HCT116 (cell line): ENCODE measurements around the gene ZDHHC14. TPM values are rescaled to one million over a fixed set of nuclear protein-coding genes. Genes with fewer than 3 reads are reported as not detected.
"Not testable (repeated sequence)": the region's sequence is repeated elsewhere in the genome, so short reads cannot be mapped to it uniquely, and the experiment has no call there.

ENCODE experiments used
- ATAC-seq: fragments of 200-7000 bp; cut with Tn5 transposase; 2 replicates; pipeline ENCODE4 v1.9.1; 2020; ENCODE audit warnings: mild to moderate bottlenecking, moderate library complexity
- BruUV-seq: library from RNA; stranded (reverse); fragments of 400-500 nt; replicated peaks from 2 replicates; lab custom pipeline; 2021; lab: Mats Ljungman, UMichigan
- CTCF ChIA-PET: fragments of 300-600 bp; sonication (Branson Sonifier 250); formaldehyde crosslinking; loops from one replicate; lab custom pipeline; 2021; ENCODE audit warnings: antibody characterized with exemption; lab: Charles Lee
- POLR2A ChIA-PET: fragments of 300-600, 350-600 bp; sonication (Branson Sonifier 250); formaldehyde crosslinking; loops from one replicate; lab custom pipeline; 2021; ENCODE audit warnings: antibody characterized with exemption; lab: Charles Lee
- RAD21 ChIA-PET, 2 experiments: fragments of 300-600 bp; sonication (Branson Sonifier 250); formaldehyde crosslinking; loops; one replicate each; lab custom pipeline; 2023; ENCODE audit warnings: low total read pairs in 2 of 2; ENCODE audit not compliant: uncharacterized antibody in 2 of 2, unreplicated experiment in 2 of 2, low non-redundant PET in 1 of 2; lab: Charles Lee
- DNase-seq: peaks from one replicate; pipeline ENCODE4 v3.0.0-alpha.2; 2010; ENCODE audit warnings: low read depth, low spot score
- H2AFZ ChIP-seq: fragments of 200-600 bp; shearing (Covaris generic), sonication (generic); 2 replicates; pipeline ENCODE4 v1.6.1; 2017; ENCODE audit warnings: low read depth, mixed run types, mixed read lengths, antibody characterized with exemption, low read length; ENCODE audit not compliant: poor library complexity, severe bottlenecking
- H3K27ac ChIP-seq: 2 replicates; pipeline ENCODE4 v1.5.1; 2012; ENCODE audit warnings: low read depth, low read length
- H3K27me3 ChIP-seq: fragments of 200-600 bp; sonication (generic); 2 replicates; pipeline ENCODE4 v1.6.1; 2016; ENCODE audit warnings: mixed run types, low read length, mixed read lengths; ENCODE audit not compliant: insufficient read depth
- H3K36me3 ChIP-seq, 2 experiments: fragments of 200-500 bp in 1 of 2; fragments of 200-600 bp in 1 of 2; sonication (Bioruptor generic) in 1 of 2; sonication (generic) in 1 of 2; 2 replicates each; pipeline versions ENCODE4 v1.5.1 to v1.6.1; 2014 to 2016; ENCODE audit warnings: low read length in 2 of 2, inconsistent platforms in 1 of 2, mixed read lengths in 1 of 2, mixed run types in 1 of 2; ENCODE audit not compliant: insufficient read depth in 2 of 2, control insufficient read depth in 1 of 2
- H3K4me1 ChIP-seq, 2 experiments: fragments of 200-600 bp in 1 of 2; sonication (generic) in 1 of 2; 2 replicates each; pipeline versions ENCODE4 v1.5.1 to v1.6.1; 2012 to 2017; ENCODE audit warnings: low read length in 2 of 2, inconsistent platforms in 1 of 2, mild to moderate bottlenecking in 1 of 2, mixed read lengths in 1 of 2, mixed run types in 1 of 2, moderate library complexity in 1 of 2; ENCODE audit not compliant: insufficient read depth in 2 of 2, control insufficient read depth in 1 of 2
- H3K4me2 ChIP-seq: fragments of 200-600 bp; sonication (generic); 2 replicates; pipeline ENCODE4 v1.6.1; 2017; ENCODE audit warnings: mixed run types, low read length, mixed read lengths
- H3K4me3 ChIP-seq, 2 experiments: fragments of 200-600 bp in 1 of 2; sonication (generic) in 1 of 2; replicated peaks in 1 of 2; 2 replicates each; pipeline ENCODE4 v1.5.1; 2011 to 2016; ENCODE audit warnings: low read length in 2 of 2, control low read depth in 1 of 2, low read depth in 1 of 2, mild to moderate bottlenecking in 1 of 2, mixed read lengths in 1 of 2, mixed run types in 1 of 2
- H3K79me2 ChIP-seq: fragments of 200-600 bp; sonication (generic); 2 replicates; pipeline ENCODE4 v1.6.1; 2017; ENCODE audit warnings: mild to moderate bottlenecking, mixed run types, low read length, moderate library complexity, mixed read lengths; ENCODE audit not compliant: insufficient read depth
- H3K9ac ChIP-seq: fragments of 200-600 bp; sonication (generic); 2 replicates; pipeline ENCODE4 v1.6.1; 2016; ENCODE audit warnings: low read length, mixed read lengths
- H3K9me2 ChIP-seq: fragments of 200-600 bp; sonication (generic), shearing (Covaris generic); 2 replicates; pipeline ENCODE4 v1.6.1; 2017; ENCODE audit warnings: mixed run types, mild to moderate bottlenecking, moderate library complexity; ENCODE audit not compliant: insufficient read depth
- H3K9me3 ChIP-seq, 2 experiments: fragments of 200-500 bp in 1 of 2; fragments of 200-600 bp in 1 of 2; sonication (Bioruptor generic) in 1 of 2; sonication (generic) in 1 of 2; 2 replicates each; pipeline ENCODE4 v1.6.1; 2014 to 2017; ENCODE audit warnings: low read length in 2 of 2, mixed read lengths in 2 of 2, inconsistent platforms in 1 of 2, low read depth in 1 of 2, mild to moderate bottlenecking in 1 of 2, mixed run types in 1 of 2, moderate library complexity in 1 of 2; ENCODE audit not compliant: control insufficient read depth in 1 of 2, insufficient read depth in 1 of 2
- H4K20me1 ChIP-seq: fragments of 200-600 bp; sonication (generic), shearing (Covaris generic); 2 replicates; pipeline ENCODE4 v1.6.1; 2017; ENCODE audit warnings: mixed run types, mild to moderate bottlenecking, moderate library complexity; ENCODE audit not compliant: insufficient read depth
- FOSL1 ChIP-seq: IDR thresholded peaks from 2 replicates; pipeline ENCODE4 v1.6.1; 2012; ENCODE audit warnings: low read depth
- JUND ChIP-seq: IDR thresholded peaks from 2 replicates; pipeline ENCODE4 v1.6.1; 2012
- intact Hi-C: fragments of 100-400 bp; cut with micrococcal nuclease; formaldehyde crosslinking; loops from 2 replicates; pipeline ENCODE4 v1.10.0; 2022
- total RNA-seq: library from RNA; stranded (reverse); gene quantifications from one replicate; pipeline ENCODE4 v1.2.1, GENCODE V29; 2021; ENCODE audit not compliant: unreplicated experiment

The ZDHHC14 gene
- total RNA-seq, 1 experiment from 2014 or later: 5.3 TPM

DNA sequence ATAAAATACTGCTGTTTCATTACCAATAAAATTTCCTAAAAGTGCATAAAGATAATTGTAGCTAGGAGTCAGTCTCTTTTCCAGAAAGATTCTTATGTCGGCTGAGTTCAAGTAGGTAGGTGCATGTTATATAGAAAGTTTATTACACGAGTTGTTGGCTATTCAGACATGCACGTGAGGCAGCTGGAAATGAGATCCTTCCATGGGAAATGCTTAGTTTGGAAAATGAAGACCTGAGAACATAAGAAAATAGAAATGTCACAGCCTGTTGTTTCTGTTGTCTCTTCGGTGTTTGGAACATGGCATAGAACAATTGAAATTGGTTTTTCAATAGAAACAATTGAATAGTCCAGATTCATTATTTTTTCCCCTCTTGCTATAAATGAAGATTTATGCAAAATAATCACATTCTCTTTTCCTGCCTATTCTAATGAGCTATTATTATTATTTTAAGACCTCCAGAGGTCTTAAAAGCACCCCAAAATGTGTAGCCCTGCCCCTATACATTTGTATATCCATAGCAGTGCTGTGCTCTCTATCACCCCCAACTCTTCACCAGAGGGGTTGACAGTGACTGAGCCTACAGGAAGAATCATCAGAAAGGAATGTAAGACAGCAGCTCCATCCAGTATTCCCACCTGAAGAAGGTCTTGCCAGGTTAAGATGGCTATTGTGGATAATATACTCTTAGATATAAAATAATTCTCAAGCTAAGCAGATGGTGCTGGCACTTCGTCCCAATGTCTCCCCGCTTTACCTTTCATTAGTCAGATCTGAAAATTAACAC lies 82.2 kb downstream of the ZDHHC14 start:
- Histone ChIP-seq H3K4me3 (no peak overlapping the region), H3K27ac (no peak overlapping the region), H3K4me2 (0 out of 2 replicates have a peak overlapping the region, but pooled peaks have one; percentile 1), H3K9me2 (no peaks in the 10 kb centered on the region), H3K4me1 (peaks cover 0 to 13% of the 10 kb centered on the region in 2 experiments; a peak in 2 of 4 replicates), H3K36me3 (no peaks in the 10 kb centered on the region), H3K27me3 (no peaks in the 10 kb centered on the region), H3K9ac (no peak overlapping the region), H3K79me2 (no peaks in the 10 kb centered on the region), H2AFZ (no peak overlapping the region), H3K9me3 (no peaks in the 10 kb centered on the region), H4K20me1 (no peaks in the 10 kb centered on the region)
- DNase-seq (no peak), ATAC-seq (peak; percentile 72)
- ChIA-PET RAD21 (no interaction called here), POLR2A (no interaction called here), CTCF (no interaction called here)
- BruUV-seq: no TSS peak
- TF ChIP-seq FOSL1: no peak
- 0 out of 2 replicates have a peak, but pooled peaks have one; percentile 28 for TF ChIP-seq JUND
- intact Hi-C loops: no loop called here

DNA sequence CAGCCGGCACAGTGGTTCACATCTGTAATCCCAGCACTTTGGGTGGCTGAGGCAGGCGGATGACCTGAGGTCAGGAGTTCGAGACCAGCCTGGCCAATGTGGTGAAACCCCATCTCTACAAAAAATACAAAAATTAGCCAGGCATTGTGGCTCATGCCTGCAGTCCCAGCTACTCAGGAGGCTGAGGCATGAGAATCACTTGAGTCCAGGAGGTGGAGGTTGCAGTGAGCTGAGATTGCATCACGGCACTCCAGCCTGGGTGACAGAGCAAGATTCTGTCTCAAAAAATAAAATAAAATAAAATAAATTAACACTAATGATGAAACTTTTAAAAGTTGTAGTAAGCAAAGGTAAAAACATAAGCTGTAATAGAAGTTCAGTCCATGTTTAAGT lies 82.7 kb downstream of the ZDHHC14 start:
- H2AFZ ChIP-seq, H4K20me1 ChIP-seq, ATAC-seq, H3K9ac ChIP-seq, H3K9me2 ChIP-seq, BruUV-seq, H3K27me3 ChIP-seq, H3K4me3 ChIP-seq, H3K79me2 ChIP-seq, RAD21 ChIA-PET, H3K9me3 ChIP-seq, H3K27ac ChIP-seq, intact Hi-C loops, CTCF ChIA-PET, DNase-seq, H3K36me3 ChIP-seq, POLR2A ChIA-PET: not testable (repeated sequence)
- peaks cover 0 to 13% of the 10 kb centered on the region in 2 experiments; a peak in 2 of 4 replicates for H3K4me1 ChIP-seq
- H3K4me2 ChIP-seq: 0 out of 2 replicates have a peak overlapping the region, but pooled peaks have one; percentile 1
